HG03159 (cell line): ENCODE measurements around the gene TRAK1.
A peak's percentile ranks its signal among the peaks of the same experiment; 100 is the strongest.
"Not testable (repeated sequence)": the region's sequence is repeated elsewhere in the genome, so short reads cannot be mapped to it uniquely, and the experiment has no call there.

Experiments
- ATAC-seq: cut with Tn5 transposase; IDR thresholded peaks from one replicate; pipeline ENCODE4 v1.9.1; 2021; ENCODE audit warnings: mild to moderate bottlenecking, moderate library complexity; ENCODE audit not compliant: unreplicated experiment

TRAK1 gene, protein sequence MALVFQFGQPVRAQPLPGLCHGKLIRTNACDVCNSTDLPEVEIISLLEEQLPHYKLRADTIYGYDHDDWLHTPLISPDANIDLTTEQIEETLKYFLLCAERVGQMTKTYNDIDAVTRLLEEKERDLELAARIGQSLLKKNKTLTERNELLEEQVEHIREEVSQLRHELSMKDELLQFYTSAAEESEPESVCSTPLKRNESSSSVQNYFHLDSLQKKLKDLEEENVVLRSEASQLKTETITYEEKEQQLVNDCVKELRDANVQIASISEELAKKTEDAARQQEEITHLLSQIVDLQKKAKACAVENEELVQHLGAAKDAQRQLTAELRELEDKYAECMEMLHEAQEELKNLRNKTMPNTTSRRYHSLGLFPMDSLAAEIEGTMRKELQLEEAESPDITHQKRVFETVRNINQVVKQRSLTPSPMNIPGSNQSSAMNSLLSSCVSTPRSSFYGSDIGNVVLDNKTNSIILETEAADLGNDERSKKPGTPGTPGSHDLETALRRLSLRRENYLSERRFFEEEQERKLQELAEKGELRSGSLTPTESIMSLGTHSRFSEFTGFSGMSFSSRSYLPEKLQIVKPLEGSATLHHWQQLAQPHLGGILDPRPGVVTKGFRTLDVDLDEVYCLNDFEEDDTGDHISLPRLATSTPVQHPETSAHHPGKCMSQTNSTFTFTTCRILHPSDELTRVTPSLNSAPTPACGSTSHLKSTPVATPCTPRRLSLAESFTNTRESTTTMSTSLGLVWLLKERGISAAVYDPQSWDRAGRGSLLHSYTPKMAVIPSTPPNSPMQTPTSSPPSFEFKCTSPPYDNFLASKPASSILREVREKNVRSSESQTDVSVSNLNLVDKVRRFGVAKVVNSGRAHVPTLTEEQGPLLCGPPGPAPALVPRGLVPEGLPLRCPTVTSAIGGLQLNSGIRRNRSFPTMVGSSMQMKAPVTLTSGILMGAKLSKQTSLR

GRCh38 chr3:42090973-42091731 is at the start of gene TRAK1:
TRAK1 (plus strand) TSS chr3:42091357; CDS start chr3:42091470, 113 bp downstream.
- no peak for ATAC-seq

DNA sequence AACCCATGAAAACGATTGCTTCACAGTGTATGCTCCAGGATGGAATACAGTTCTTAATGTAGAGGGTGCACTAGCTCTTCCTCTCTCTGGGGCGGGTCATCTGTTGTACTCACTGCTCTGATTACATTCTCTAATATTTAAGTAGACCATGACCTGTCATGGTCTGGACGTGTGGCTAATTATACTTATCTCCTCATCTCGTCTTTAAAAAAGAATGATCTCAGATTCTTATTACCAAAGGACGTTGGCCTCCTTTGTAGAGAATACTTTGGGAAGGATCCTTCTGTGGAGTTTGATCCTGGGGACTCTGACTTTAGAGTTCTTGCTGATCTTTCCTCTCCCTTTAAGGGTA is 48.4 kb upstream of the TRAK1 start:
- no peak for ATAC-seq

- no peak for ATAC-seq
These were observed 47.9 kb upstream of the TRAK1 start for GRCh38 chr3:42043099-42043813.

DNA sequence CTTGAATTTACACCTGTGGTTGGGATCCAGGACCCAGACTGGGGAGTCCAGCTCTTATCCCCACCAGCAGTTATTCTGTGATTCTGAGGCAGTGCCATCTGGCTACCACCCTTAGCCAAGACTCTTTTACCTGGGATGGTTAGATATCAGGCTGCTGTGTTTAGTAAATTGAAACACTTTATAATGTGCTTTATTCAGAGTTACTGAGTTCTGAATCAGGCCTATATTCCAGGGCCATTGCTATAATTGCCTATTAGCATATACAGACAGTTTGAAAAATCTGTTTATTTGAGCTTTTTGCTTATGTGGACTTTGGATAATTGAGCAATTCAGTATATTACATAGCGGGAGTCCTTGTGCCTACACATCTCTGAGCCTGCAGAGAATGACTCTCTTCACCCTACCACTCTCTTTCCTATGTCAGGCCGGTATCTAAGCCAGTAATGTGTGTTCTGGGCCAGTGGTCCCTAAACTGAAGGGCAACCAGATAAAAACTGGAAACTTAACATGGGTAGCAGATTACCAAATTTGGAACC is 45.4 kb upstream of the TRAK1 start:
- ATAC-seq, result no peak

- not testable (repeated sequence) for ATAC-seq
These were observed 42.6 kb upstream of the TRAK1 start for GRCh38 chr3:42048526-42048925.

- no peak for ATAC-seq
These were observed 41.0 kb upstream of the TRAK1 start for GRCh38 chr3:42050126-42050525.

DNA sequence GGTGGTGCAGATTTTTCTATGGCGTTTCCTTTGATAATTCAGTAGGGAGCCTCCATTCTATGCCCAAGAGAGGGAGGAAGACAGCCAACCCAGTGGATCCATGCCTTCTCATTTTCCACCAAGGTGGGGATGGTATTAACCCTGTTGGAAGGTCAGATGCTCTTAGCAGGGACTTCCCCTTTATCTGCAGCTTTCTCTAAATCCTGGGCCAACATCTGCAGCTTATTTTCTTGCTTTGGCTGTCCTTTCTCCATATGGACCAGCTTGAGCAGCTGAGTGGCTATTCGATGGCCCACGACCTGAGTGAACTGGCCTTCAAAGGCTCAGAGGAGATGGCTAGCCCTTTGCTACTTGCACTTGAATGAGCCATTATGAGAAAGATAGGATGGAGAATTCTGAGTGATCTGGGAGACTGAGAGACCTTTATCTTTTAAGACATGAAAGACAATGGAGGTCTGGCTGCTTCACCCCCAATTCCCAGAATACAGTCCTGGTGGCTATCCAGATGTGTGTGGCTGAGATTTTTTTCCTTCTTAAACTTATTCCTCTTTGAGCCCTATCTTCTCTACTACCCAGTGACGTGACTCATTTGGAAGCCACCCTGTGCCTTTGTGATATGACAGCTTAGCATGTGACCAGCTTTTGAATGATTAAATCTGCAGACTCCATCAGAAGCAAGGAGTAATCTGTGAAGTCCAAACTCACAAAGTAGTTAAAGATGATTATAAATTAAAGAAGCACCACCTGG is 39.6 kb upstream of the TRAK1 start:
- ATAC-seq, result no peak

GRCh38 chr3:42052132-42052483 is 39.0 kb upstream of the TRAK1 start:
- ATAC-seq, result no peak

- no peak for ATAC-seq
These were observed 38.4 kb upstream of the TRAK1 start for GRCh38 chr3:42052484-42053351.

DNA sequence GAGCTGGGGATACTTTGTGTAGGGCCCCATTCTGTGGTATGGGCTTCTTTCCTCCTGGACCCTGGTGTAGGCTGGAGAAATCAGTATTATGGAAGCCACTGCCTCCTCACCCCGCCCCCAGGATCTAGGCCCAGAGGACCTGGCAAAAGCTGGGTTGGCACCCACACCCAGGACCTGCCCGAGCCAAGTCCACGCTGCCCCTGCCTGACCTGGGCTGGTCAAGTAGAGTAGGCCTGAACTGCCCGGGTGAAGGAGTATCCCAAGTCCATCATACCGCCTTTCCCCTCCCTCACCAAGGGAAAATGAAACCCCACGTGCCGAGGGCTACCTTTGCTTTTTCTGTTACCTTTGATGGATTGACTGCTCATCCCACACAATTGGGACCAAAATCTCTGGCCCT is 37.7 kb upstream of the TRAK1 start:
- ATAC-seq, result no peak

- ATAC-seq, result no peak
These were observed 35.9 kb upstream of the TRAK1 start for GRCh38 chr3:42055291-42055690.

DNA sequence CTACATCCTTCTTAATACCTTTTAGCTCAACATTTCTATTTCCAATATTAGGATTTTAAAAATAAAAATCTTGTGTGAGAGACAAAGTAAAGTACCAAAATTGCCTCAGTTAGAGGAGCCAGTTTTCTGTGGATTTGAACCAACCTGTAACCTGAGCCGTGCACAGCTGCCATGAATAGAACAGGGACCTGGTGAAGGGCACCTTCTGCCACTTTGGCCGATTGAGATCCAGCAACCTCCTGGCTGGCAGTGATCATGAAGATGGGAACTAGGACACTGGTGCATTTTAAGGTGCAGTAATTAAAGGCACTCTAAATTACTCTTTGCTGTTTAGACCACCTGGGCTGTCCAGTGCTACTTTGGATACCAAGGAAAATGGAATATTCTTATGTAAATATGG is 34.3 kb upstream of the TRAK1 start:
- no peak for ATAC-seq

- peak; percentile 70 for ATAC-seq
These were observed 33.5 kb upstream of the TRAK1 start for GRCh38 chr3:42057561-42058211.

DNA sequence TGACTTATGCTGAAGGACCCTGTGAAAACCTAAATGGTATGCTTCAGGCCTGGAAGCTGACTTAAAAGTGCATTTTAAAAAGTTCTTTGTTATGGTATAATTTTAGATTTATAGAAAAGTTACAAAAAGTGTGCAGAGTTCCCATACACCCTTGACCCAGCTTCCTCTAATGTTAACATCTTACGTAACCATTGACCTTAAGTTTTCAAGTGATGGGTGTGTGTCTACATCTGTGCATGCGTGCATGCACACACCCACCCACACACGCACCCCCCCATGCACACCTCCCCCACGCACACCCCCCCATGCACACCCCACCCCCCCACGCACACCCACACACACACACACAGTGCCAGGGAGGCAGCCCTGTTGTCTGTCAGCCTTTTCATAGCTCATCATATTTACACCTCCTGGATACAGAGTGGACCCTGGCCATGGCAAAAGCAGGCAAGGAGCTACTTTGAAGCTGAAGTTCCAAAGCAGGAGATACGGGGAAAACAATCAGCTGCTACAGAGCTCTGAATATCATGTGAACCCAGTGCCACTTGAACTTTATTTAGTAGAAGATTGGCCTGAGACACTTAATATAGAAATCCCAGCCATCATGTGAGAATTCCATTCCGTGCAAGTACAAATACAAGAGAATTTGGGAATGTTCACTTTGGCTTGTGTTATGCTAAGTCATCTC is 30.0 kb upstream of the TRAK1 start:
- no peak for ATAC-seq

GRCh38 chr3:42061713-42062380 is 29.3 kb upstream of the TRAK1 start:
- no peak for ATAC-seq

DNA sequence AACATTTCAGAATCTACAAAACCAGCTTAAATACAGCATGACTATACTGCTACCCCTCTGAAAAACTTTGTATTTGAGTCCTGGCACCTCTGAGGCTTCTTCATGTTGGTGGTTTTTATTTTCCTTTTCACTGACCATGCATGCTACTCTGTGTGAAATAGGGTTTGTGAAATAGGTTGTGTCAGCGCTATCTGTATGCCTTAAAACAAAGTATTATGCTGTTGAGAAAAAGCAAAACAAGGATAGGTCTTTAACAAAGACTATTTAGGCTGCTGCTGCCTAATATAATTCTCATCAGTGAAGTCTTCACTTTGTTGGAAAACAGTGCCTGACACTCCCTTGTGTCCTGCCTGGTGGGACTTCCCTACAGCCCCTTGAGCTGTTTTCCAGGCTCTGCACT is 28.7 kb upstream of the TRAK1 start:
- no peak for ATAC-seq

- no peak for ATAC-seq
These were observed 27.3 kb upstream of the TRAK1 start for GRCh38 chr3:42063888-42064287.
